GM21576 (cell line): Measurements from ENCODE around the gene RNF144A.

Experiments
- ATAC-seq: cut with Tn5 transposase; IDR thresholded peaks from one replicate; pipeline ENCODE4 v1.9.1; 2021; ENCODE audit warnings: mild to moderate bottlenecking, moderate library complexity; ENCODE audit not compliant: unreplicated experiment

RNF144A gene

GRCh38 chr2:6945087-6945813 lies 28.0 kb downstream of the RNF144A start:
- peak; percentile 92 for ATAC-seq

- ATAC-seq, result no peak
Measured at GRCh38 chr2:6945821-6946220, 28.6 kb downstream of the RNF144A start.

- no peak for ATAC-seq
Measured at GRCh38 chr2:6946722-6947121, 29.5 kb downstream of the RNF144A start.

GRCh38 chr2:6947929-6948676 lies 30.9 kb downstream of the RNF144A start:
- ATAC-seq, result no peak

- no peak for ATAC-seq
Measured at GRCh38 chr2:6948677-6949351, 31.6 kb downstream of the RNF144A start.

GRCh38 chr2:6951046-6951445 lies 33.8 kb downstream of the RNF144A start:
- ATAC-seq, result no peak

GRCh38 chr2:6952101-6952500 lies 34.9 kb downstream of the RNF144A start:
- ATAC-seq, result no peak

- ATAC-seq, result no peak
Measured at GRCh38 chr2:6954586-6954985, 37.4 kb downstream of the RNF144A start.

- no peak for ATAC-seq
Measured at GRCh38 chr2:6955511-6956136, 38.4 kb downstream of the RNF144A start.

- no peak for ATAC-seq
Measured at GRCh38 chr2:6956566-6956965, 39.4 kb downstream of the RNF144A start.

- ATAC-seq, result no peak
Measured at GRCh38 chr2:6957031-6957714, 40.0 kb downstream of the RNF144A start.

GRCh38 chr2:6957910-6958615 lies 40.9 kb downstream of the RNF144A start:
- ATAC-seq, result no peak

GRCh38 chr2:6958616-6959235 lies 41.5 kb downstream of the RNF144A start:
- ATAC-seq, result no peak

- no peak for ATAC-seq
Measured at GRCh38 chr2:6959751-6960150, 42.5 kb downstream of the RNF144A start.

- no peak for ATAC-seq
Measured at GRCh38 chr2:6960659-6961058, 43.4 kb downstream of the RNF144A start.

- no peak for ATAC-seq
Measured at GRCh38 chr2:6963727-6964126, 46.5 kb downstream of the RNF144A start.

- ATAC-seq, result no peak
Measured at GRCh38 chr2:6965071-6965795, 48.0 kb downstream of the RNF144A start.

GRCh38 chr2:6966446-6966940 lies 49.3 kb downstream of the RNF144A start:
- no peak for ATAC-seq

GRCh38 chr2:6967301-6967700 lies 50.1 kb downstream of the RNF144A start:
- no peak for ATAC-seq
